ENCODE data around the gene PPP2R5C.

GRCh38 chr14:101856536-101856935 lies 95.0 kb downstream of the PPP2R5C start:
- TF ChIP-seq POLR2A (IDR thresholded peaks at IDR 0.05) (no peak), EP300 (IDR thresholded peaks at IDR 0.05) (no peak), CTCF (IDR thresholded peaks at IDR 0.05) (no peak)

Measured in tibial nerve (tissue), 4 donors.